SH-SY5Y (cell line): ENCODE data around the gene RGS14.

ENCODE experiments used
- GATA2 ChIP-seq: IDR thresholded peaks from 2 replicates; pipeline ENCODE4 v1.6.1; 2011; ENCODE audit warnings: mild to moderate bottlenecking, low read depth, low read length
- GATA3 ChIP-seq: IDR thresholded peaks from 2 replicates; pipeline ENCODE4 v1.6.1; 2011; ENCODE audit warnings: low read depth, mild to moderate bottlenecking, low read length, moderate library complexity

DNA sequence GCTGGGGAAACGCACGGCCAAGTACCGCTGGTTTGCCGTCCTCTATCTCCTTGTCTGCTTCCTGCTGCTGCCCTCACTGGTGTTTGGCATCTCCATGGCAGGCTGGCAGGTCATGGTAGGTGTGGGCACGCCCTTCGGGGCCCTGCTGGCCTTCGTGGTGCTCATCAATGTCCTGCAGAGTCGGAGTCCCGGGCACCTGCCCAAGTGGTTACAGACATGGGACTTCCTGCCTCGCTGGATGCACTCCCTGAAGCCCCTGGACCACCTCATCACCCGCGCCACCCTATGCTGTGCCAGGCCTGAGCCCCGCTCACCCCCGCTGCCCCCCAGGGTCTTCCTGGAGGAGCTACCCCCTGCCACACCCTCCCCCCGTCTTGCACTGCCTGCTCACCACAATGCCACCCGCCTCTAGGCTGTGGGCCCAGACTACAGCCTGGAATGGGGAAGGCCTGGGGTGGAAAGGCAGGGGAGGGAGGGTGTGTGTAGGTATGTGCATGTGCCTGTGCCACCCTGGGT lies 40.2 kb downstream of the RGS14 start:
- no peak for TF ChIP-seq GATA2
- TF ChIP-seq GATA3: no peak
